ENCODE measurements around the gene CFAP77.

CFAP77 gene

GRCh38 chr9:132414731-132415130 lies 4.7 kb downstream of the CFAP77 start:
- H2AFZ ChIP-seq (ENCODE audit: low read depth): no peak overlapping the region
- H3K4me2 ChIP-seq: no peak overlapping the region
- H3K27me3 ChIP-seq (ENCODE audit: insufficient read depth, low read depth): peaks cover 64% of the 10 kb centered on the region
- no peak for TF ChIP-seq CTCF (conservative IDR thresholded peaks at IDR 0.05; ENCODE audit: low read depth, low read length)
- no peak overlapping the region for H3K9ac ChIP-seq
- H4K20me1 ChIP-seq (ENCODE audit: insufficient read depth): no peaks in the 10 kb centered on the region
- no peak overlapping the region for H3K27ac ChIP-seq
- H3K79me2 ChIP-seq (ENCODE audit: insufficient read depth, low read depth): no peaks in the 10 kb centered on the region
- no peak overlapping the region for H3K4me3 ChIP-seq (IDR thresholded peaks at IDR 0.05; ENCODE audit: insufficient read depth, low read depth, low read length)
- peaks cover 10% of the 10 kb centered on the region for H3K4me1 ChIP-seq (ENCODE audit: low read depth, poor library complexity, severe bottlenecking)
- H3K36me3 ChIP-seq (ENCODE audit: insufficient read depth): no peaks in the 10 kb centered on the region

GRCh38 chr9:132415181-132415580 lies 5.2 kb downstream of the CFAP77 start:
- no peak overlapping the region for H3K9ac ChIP-seq
- no peak overlapping the region for H3K4me3 ChIP-seq (IDR thresholded peaks at IDR 0.05; ENCODE audit: insufficient read depth, low read depth, low read length)
- no peaks in the 10 kb centered on the region for H4K20me1 ChIP-seq (ENCODE audit: insufficient read depth)
- H3K27me3 ChIP-seq (ENCODE audit: insufficient read depth, low read depth): peaks cover 60% of the 10 kb centered on the region
- no peaks in the 10 kb centered on the region for H3K36me3 ChIP-seq (ENCODE audit: insufficient read depth)
- H3K4me2 ChIP-seq: no peak overlapping the region
- H2AFZ ChIP-seq (ENCODE audit: low read depth): no peak overlapping the region
- no peak for TF ChIP-seq CTCF (conservative IDR thresholded peaks at IDR 0.05; ENCODE audit: low read depth, low read length)
- peaks cover 8% of the 10 kb centered on the region for H3K4me1 ChIP-seq (ENCODE audit: low read depth, poor library complexity, severe bottlenecking)
- H3K79me2 ChIP-seq (ENCODE audit: insufficient read depth, low read depth): no peaks in the 10 kb centered on the region
- no peak overlapping the region for H3K27ac ChIP-seq

- Histone ChIP-seq H3K4me1 (ENCODE audit: low read depth, poor library complexity, severe bottlenecking) (no peaks in the 10 kb centered on the region), H3K79me2 (ENCODE audit: insufficient read depth, low read depth) (no peaks in the 10 kb centered on the region), H3K9ac (no peak overlapping the region), H4K20me1 (ENCODE audit: insufficient read depth) (no peaks in the 10 kb centered on the region), H3K27me3 (ENCODE audit: insufficient read depth, low read depth) (peaks cover 38% of the 10 kb centered on the region; the same call in 1 of the 2 replicates), H3K4me2 (no peak overlapping the region), H3K36me3 (ENCODE audit: insufficient read depth) (no peaks in the 10 kb centered on the region), H2AFZ (ENCODE audit: low read depth) (no peak overlapping the region), H3K27ac (no peak overlapping the region), H3K4me3 (IDR thresholded peaks at IDR 0.05; ENCODE audit: insufficient read depth, low read depth, low read length) (no peak overlapping the region)
- TF ChIP-seq CTCF (conservative IDR thresholded peaks at IDR 0.05; ENCODE audit: low read depth, low read length): no peak
These were observed 8.8 kb downstream of the CFAP77 start for GRCh38 chr9:132418726-132419363.

GRCh38 chr9:132422574-132422973 lies 12.6 kb downstream of the CFAP77 start:
- Histone ChIP-seq H3K4me1 (ENCODE audit: low read depth, poor library complexity, severe bottlenecking) (no peaks in the 10 kb centered on the region), H3K79me2 (ENCODE audit: insufficient read depth, low read depth) (no peaks in the 10 kb centered on the region), H4K20me1 (ENCODE audit: insufficient read depth) (no peaks in the 10 kb centered on the region), H3K36me3 (ENCODE audit: insufficient read depth) (no peaks in the 10 kb centered on the region), H3K9ac (no peak overlapping the region), H3K4me3 (IDR thresholded peaks at IDR 0.05; ENCODE audit: insufficient read depth, low read depth, low read length) (no peak overlapping the region), H3K27me3 (ENCODE audit: insufficient read depth, low read depth) (peaks cover 49% of the 10 kb centered on the region), H2AFZ (ENCODE audit: low read depth) (no peak overlapping the region), H3K27ac (no peak overlapping the region), H3K4me2 (no peak overlapping the region)
- TF ChIP-seq CTCF (conservative IDR thresholded peaks at IDR 0.05; ENCODE audit: low read depth, low read length): no peak

All from KMS-11 (cell line).